ENCODE results near the gene PNKD. TPM values are rescaled to one million over a fixed set of nuclear protein-coding genes. Genes with fewer than 3 reads are reported as not detected.

PNKD gene
- total and polyA plus RNA-seq, 2 donors from 2014 or later: 90.6 to 244 TPM

DNA sequence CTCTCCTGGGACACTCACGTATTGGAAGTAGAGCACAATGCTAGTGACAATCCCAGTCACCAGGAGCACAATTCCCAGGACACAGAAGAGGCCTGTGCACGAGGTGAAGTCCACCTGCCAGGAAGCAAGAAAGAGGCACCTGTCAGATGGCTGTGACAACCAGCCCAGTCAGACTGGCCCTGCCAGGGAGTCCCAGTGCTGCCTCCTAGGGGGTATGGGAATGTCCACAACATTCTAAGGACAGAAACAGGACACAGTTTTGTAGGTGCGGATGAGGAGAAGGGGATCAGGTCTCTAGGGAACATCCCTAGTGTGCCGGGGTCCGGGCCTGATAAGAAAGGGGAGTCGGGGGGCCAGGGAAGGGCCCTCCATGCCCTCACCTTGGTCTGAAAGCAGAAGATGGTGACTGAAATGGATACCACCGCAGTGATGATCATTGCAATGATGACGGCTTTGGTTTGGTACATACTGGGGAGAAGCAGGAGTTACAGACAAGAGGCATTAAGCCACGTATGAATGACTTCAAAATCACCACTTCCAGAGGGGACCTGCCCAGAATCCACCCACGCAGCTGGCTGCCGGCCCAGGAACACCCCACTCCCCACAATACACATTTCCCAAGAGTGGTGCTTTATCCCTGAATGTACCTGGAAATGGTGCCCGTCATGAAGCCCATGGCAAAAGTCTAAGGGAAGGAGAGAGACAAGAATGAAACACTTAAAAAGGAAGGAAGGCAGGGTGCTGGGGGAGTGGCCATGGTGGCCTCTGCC lies 6.9 kb downstream of the PNKD start:
- peaks cover 0 to 14% (median 11%) of the 10 kb centered on the region in 3 donors for H3K4me1 ChIP-seq (ENCODE audit: control insufficient read depth in 2 of 3, insufficient read depth in 2 of 3, low read depth in 1 of 3, low read length in 3 of 3)

GRCh38 chr2:218277921-218278320 lies 7.6 kb downstream of the PNKD start:
- no peaks in the 10 kb centered on the region for H3K27me3 ChIP-seq (ENCODE audit: control insufficient read depth, insufficient read depth, low read length)
- H3K4me1 ChIP-seq (ENCODE audit: control insufficient read depth in 2 of 3, insufficient read depth in 2 of 3, low read depth in 1 of 3, low read length in 3 of 3): peaks cover 0 to 16% (median 14%) of the 10 kb centered on the region in 3 donors
- no peak overlapping the region for H3K4me3 ChIP-seq (ENCODE audit: low read length in 3 of 3)
- H3K27ac ChIP-seq (ENCODE audit: low read depth in 2 of 2, low read length in 2 of 2): no peak overlapping the region
- intact Hi-C loops (cut with DNase I): loop anchor here (10.0 kb wide), 1 partner anchor 187 kb away; no protein-coding TSS in a partner anchor
- TF ChIP-seq CTCF (IDR thresholded peaks at IDR 0.05; ENCODE audit: borderline replicate concordance, extremely low read depth, insufficient read depth): no peak
- H3K36me3 ChIP-seq (ENCODE audit: control insufficient read depth in 2 of 3, insufficient read depth in 3 of 3, low read length in 3 of 3): peaks cover 0 to 75% (median 64%) of the 10 kb centered on the region in 3 donors
- H3K9me3 ChIP-seq (ENCODE audit: control insufficient read depth in 2 of 3, insufficient read depth in 1 of 3, low read length in 3 of 3): no peaks in the 10 kb centered on the region
- peak in 1 of 5 donors; percentile 32 for DNase-seq
- FAIRE-seq: no peak
- no peak overlapping the region for H3K9ac ChIP-seq (ENCODE audit: low read length in 3 of 3)

More for the DNA sequence above, 6.9 kb downstream of the PNKD start:
- Histone ChIP-seq H3K9ac (ENCODE audit: low read length in 3 of 3) (no peak overlapping the region), H3K4me3 (ENCODE audit: low read length in 3 of 3) (no peak overlapping the region), H3K27me3 (ENCODE audit: control insufficient read depth, insufficient read depth, low read length) (no peaks in the 10 kb centered on the region), H3K27ac (ENCODE audit: low read depth in 2 of 2, low read length in 2 of 2) (no peak overlapping the region), H3K9me3 (ENCODE audit: control insufficient read depth in 2 of 3, insufficient read depth in 1 of 3, low read length in 3 of 3) (no peaks in the 10 kb centered on the region), H3K36me3 (ENCODE audit: control insufficient read depth in 2 of 3, insufficient read depth in 3 of 3, low read length in 3 of 3) (peaks cover 0 to 75% (median 64%) of the 10 kb centered on the region in 3 donors)
- intact Hi-C loops (cut with DNase I): loop anchor here (10.0 kb wide), 1 partner anchor 188 kb away; no protein-coding TSS in a partner anchor
- FAIRE-seq (no peak), DNase-seq (no peak)
- TF ChIP-seq CTCF (IDR thresholded peaks at IDR 0.05; ENCODE audit: borderline replicate concordance, extremely low read depth, insufficient read depth): no peak

DNA sequence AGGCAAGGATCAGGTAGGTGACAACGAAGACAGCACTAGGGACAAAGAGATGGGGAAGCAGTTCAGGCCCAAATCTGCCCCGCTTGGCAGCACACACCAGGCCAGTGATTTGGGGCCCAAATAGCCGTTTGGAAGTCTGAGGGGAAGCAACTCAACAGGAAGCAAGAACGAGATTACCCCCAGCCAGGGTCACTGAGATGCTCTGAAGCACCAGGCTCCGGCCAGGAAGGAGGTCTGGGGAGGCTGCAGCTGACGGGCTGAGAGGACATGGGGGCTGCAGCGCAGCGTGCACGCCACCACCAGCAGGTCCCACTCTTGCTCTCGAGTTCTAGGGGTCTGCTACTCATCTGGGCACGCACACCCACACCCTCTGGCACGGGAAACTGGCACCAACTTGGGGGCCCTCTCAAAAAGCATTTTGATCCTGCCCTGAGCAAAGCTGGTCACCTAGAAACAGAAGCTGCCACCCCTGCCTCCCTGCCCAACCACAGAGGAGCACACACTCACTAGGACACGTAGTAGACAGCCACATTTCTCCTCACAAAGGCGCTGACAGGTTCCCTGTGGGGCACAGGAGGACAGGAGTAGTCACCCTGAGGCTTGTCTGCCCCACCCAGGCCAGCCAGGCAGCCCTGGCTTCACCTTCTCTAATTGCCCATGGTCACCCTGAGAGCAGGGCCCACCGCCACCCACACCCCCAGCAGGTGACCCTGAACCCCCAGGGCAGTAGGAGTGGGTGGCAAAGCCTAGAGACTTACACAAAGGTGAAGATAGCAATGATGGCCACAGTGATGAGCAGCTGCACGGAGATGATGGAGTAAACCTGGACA lies 8.4 kb downstream of the PNKD start:
- intact Hi-C loops (cut with DNase I): loop anchor here (10.0 kb wide), 1 partner anchor 186 kb away; no protein-coding TSS in a partner anchor
- no peak for FAIRE-seq
- H3K36me3 ChIP-seq (ENCODE audit: control insufficient read depth in 2 of 3, insufficient read depth in 3 of 3, low read length in 3 of 3): peaks cover 0 to 78% (median 63%) of the 10 kb centered on the region in 3 donors

More for the DNA sequence above, 8.4 kb downstream of the PNKD start:
- H3K4me1 ChIP-seq (ENCODE audit: control insufficient read depth in 2 of 3, insufficient read depth in 2 of 3, low read depth in 1 of 3, low read length in 3 of 3): peaks cover 0 to 22% (median 19%) of the 10 kb centered on the region in 3 donors
- TF ChIP-seq CTCF (IDR thresholded peaks at IDR 0.05; ENCODE audit: borderline replicate concordance, extremely low read depth, insufficient read depth): no peak
- peak in 1 of 5 donors; percentile 30 for DNase-seq
- no peaks in the 10 kb centered on the region for H3K9me3 ChIP-seq (ENCODE audit: control insufficient read depth in 2 of 3, insufficient read depth in 1 of 3, low read length in 3 of 3)
- H3K27ac ChIP-seq (ENCODE audit: low read depth in 2 of 2, low read length in 2 of 2): no peak overlapping the region
- no peak overlapping the region for H3K9ac ChIP-seq (ENCODE audit: low read length in 3 of 3)
- H3K4me3 ChIP-seq (ENCODE audit: low read length in 3 of 3): no peak overlapping the region
- H3K27me3 ChIP-seq (ENCODE audit: control insufficient read depth, insufficient read depth, low read length): no peaks in the 10 kb centered on the region

Data from kidney (tissue), 14 donors.